ENCODE results near the gene DNMT3A.
"Not testable (repeated sequence)": the region's sequence is repeated elsewhere in the genome, so short reads cannot be mapped to it uniquely, and the experiment has no call there.

Gene DNMT3A

GRCh38 chr2:25234738-25235137, 107.0 kb downstream of the DNMT3A start:
- no peak for DNase-seq (ENCODE audit: low read depth)

- no peak for DNase-seq (ENCODE audit: low read depth)
These were observed 107.7 kb downstream of the DNMT3A start for GRCh38 chr2:25233916-25234605.

DNA sequence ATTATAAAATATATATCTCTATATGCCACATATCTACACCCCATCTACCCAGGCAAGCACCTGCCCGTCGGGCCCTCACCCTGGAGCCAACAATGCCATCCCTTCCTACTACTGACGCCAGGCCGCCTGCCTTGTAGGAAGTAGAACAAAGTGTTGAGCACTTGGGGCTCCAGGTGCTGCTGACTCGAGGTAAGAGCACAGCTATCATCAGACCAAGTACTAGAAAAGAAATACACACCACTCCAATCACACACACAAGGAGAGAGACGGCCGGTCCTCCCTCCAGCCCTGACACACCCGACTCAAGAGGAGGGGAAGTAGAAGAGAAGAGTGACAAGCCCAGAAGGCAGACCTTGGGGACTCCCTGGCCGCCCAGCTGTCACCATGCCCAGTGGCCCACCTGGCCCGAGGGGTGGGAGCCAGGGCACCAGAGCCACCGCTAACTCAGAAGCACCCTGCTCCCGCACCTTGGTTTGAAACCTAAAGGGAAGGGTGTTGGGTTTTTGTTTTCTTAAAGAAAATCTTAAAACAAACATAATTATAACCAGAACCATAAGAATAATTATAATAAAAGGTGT, 109.4 kb downstream of the DNMT3A start:
- DNase-seq (ENCODE audit: low read depth): no peak

GRCh38 chr2:25230948-25231311, 110.8 kb downstream of the DNMT3A start:
- DNase-seq (ENCODE audit: low read depth): no peak

- DNase-seq (ENCODE audit: low read depth): no peak
These were observed 111.4 kb downstream of the DNMT3A start for GRCh38 chr2:25230198-25230947.

DNA sequence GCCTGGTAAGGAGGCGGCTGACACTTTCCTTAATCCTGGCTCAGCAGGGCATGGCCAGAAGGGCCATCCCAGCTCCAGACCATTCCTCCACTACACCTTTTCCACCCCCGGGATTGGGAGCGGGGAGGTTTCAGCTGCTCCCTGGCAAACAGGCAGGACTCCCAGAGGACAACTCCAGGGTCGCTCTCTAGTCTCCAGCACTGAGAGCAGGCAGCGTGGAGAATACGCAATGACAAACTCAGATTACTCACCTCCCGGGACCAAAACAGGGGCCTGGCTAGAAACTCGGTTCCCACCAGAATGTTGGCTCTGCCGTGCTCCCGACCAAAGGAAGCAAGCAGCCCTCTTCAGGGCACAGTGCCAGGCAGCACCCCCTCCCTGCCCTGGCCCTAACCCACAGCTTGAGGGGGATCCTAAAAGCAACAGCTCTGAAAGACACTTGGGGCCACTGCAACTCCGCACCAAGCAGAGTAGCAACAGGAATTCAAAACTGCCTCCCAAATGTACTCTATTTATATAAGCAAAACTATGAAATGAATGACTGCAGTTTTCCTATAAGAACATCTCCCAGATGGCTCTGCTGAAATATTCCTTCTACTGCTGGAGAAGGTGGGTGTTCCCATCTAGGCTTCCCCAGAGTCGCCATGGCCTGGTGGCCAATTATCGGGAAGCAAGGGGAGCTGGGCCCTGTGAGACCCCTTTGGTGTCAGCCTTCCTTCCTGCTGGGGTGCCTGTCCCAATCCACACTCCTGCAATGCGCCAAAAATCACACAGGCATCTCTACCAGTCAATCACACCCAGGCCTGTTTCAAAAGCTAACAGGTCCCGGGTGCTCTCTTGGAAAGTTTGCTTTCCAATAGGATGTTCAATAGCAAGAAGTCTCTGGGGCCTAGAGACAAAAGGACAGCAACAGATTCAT, 112.2 kb downstream of the DNMT3A start:
- DNase-seq (ENCODE audit: low read depth): no peak

DNA sequence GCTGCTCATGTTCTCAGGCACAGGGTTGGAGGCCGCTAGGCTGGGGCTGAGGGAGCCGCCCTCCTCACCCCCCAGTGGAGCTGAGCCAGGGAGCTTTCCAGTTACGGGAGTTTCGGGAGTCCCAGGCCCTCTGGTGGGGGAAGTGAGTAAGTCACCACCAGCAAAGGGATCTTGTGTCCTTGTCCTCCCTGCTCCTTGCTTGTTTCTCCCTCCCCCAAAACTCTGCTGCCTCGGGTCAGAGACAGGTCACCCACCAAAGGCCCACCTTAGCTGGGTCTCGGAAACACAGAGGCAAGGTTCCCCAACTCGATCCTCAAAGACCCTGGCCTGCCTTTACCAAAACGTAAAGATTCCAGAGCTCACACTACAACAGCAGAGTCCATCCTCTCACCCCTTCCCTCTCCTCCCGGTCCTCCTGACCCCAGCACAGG, 112.9 kb downstream of the DNMT3A start:
- DNase-seq (ENCODE audit: low read depth): peak; percentile 28

- no peak for DNase-seq (ENCODE audit: low read depth)
These were observed 114.1 kb downstream of the DNMT3A start for GRCh38 chr2:25227576-25227975.

DNA sequence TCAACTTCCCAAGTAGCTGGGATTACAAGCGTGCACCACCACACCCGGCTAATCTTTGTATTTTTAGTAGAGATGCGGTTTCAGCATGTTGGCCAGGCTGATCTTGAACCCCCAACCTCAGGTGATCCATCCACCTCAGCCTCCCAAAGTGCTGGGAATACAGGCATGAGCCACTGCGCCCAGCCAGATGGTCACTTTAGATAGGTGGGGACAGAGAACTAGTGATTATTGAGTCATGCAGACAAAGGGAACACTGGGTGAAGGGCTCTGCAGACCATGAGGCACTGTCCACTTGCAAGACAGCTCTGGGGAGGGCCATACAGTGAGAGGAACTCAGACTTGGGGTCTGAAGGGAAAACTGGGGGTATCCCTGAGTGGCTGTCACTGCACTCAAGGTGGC, 114.9 kb downstream of the DNMT3A start:
- DNase-seq (ENCODE audit: low read depth): no peak

DNA sequence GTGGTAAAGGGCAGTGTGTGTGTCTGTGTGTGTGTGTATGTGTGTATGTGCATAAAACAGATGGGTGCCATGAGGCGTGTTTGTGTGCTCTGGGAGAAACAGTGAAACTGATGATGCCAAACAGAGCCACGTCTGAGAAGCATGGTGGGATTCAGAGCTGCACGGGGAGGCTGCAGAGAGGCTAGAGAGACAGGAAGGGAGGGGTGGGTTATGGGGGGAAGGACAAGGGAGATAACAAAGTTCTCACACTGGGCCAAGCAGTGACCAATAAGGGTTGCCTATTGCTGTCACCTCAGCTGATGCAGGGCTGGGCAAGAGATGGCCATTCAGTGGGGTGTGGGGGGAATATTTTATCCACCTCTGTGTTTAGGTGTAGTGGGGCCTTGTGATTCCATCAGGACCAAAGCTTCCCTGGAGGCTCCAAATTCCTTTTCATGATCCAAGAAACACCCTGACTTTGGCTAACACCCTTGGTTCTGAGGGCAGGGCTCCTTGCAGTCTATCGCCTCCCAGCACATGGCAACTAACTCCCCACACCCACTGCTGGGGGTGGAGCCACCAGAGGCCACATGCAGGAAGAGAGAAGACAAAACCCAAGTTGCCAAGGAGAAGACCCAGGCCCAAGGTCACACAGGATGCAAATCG, 119.1 kb downstream of the DNMT3A start:
- no peak for DNase-seq (ENCODE audit: low read depth)

- DNase-seq (ENCODE audit: low read depth): no peak
These were observed 120.1 kb downstream of the DNMT3A start for GRCh38 chr2:25221579-25221978.

DNA sequence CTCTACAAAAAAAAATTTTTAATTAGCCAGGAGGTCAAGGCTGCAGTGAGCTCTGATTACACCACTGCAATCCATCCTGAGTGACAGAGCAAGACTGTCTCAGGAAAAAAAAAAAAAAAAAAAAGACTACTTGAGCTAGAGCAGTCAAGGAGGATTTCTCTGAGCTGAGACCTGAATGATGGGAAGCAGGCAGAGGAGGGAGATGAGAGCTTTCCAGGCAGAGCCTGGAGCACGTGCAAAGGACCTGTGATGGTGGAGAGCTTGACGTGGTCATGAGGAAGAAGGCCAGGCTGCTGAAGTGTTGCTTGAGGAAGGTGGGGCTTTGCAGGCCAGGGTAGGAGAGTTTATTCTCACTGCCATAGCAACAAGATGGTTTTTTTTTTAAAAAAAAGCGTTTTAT, 121.4 kb downstream of the DNMT3A start:
- DNase-seq (ENCODE audit: low read depth): no peak

DNA sequence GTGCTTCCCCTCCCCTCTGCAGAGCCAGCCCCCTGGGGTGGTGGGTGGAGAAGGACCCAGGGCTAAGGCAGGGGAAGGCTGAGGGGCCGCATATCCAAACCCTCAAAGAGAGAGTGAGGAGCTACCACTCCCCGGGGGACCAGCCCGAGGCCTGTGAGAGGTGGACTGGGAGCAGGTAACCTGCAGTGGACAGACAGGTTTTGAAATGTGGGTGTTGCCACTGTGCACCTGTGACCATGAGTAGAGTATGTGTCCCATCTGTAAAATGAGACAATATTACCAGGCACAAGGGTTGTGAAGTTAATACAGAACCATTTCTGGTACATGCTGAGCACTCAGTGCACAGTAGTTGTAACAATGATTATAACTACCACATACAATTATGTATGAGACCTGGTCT, 122.1 kb downstream of the DNMT3A start:
- DNase-seq (ENCODE audit: low read depth): no peak

GRCh38 chr2:25218100-25218499, 123.6 kb downstream of the DNMT3A start:
- DNase-seq (ENCODE audit: low read depth): no peak

GRCh38 chr2:25215948-25216679, 125.6 kb downstream of the DNMT3A start:
- DNase-seq (ENCODE audit: low read depth): no peak

- no peak for DNase-seq (ENCODE audit: low read depth)
These were observed 126.5 kb downstream of the DNMT3A start for GRCh38 chr2:25215232-25215631.

DNA sequence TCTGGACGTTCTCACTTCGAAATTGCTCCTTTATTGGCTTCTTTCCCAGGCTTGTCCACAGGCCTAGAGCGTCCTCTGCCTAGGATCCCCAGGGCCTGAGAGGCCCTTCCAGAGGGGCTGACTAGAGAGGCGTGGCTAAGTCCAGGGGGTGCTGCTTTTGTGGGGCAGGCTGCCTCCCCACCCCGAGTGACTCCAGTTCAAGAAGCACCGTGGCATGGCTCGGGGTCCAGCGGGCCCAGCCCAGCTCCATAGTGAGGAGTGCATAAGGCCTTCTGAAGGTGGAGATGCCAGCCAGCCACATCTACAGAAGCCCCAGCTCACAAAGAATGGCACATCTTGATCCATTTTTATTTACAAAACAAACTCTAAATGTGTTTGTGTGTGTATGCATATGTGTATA, 128.5 kb downstream of the DNMT3A start:
- no peak for DNase-seq (ENCODE audit: low read depth)

GRCh38 chr2:25210923-25211322, 130.8 kb downstream of the DNMT3A start:
- DNase-seq (ENCODE audit: low read depth): not testable (repeated sequence)

DNA sequence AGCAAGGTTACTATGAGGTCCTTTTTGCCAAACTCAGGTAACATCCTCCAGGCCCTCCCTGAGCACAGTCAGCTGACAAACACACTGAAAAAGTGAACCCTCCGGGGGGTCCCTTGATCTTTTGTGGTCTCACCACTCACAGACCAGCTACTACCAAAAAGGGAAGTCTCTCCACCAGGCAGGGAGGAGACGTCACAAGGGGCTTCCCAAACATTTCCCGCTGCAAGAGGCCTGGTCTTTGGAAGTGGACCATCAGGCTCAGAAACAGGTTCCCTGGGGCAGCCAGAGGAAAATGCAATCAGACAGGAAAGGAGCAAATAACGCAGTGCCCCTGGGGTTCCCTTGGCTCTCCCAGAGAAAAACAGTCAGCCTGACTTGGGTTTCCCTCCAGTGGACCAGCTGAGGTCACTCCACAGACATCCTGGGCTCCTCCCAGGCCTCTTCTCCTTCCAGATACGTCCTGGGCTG, 134.6 kb downstream of the DNMT3A start:
- no peak for DNase-seq (ENCODE audit: low read depth)

GRCh38 chr2:25204190-25204838, 137.4 kb downstream of the DNMT3A start:
- no peak for DNase-seq (ENCODE audit: low read depth)
